Esophagus muscularis mucosa (tissue), 3 donors: ENCODE data around the gene RBL1.

Experiments used
- POLR2A ChIP-seq: fragments of 450-650 bp; IDR thresholded peaks from one replicate; pipeline ENCODE4 v1.6.1; 2017; ENCODE audit warnings: antibody characterized with exemption, moderate library complexity, mild to moderate bottlenecking, low read depth
- POLR2AphosphoS5 ChIP-seq, 2 donors: sonication (generic); formaldehyde crosslinking; IDR thresholded peaks; one replicate each; pipeline ENCODE4 v1.6.1; 2017; ENCODE audit warnings: antibody characterized with exemption in 2 of 2
- TF ChIP-seq, protein P1 (sequence below), 3 experiments: fragments of 200-600 bp in 2 of 3; fragments of 450-650 bp in 1 of 3; sonication (generic) in 2 of 3; IDR thresholded peaks; one replicate each; pipeline ENCODE4 v1.5.1; 2017 to 2019; ENCODE audit warnings: antibody characterized with exemption in 3 of 3, mild to moderate bottlenecking in 2 of 3, moderate library complexity in 1 of 3

DNA sequence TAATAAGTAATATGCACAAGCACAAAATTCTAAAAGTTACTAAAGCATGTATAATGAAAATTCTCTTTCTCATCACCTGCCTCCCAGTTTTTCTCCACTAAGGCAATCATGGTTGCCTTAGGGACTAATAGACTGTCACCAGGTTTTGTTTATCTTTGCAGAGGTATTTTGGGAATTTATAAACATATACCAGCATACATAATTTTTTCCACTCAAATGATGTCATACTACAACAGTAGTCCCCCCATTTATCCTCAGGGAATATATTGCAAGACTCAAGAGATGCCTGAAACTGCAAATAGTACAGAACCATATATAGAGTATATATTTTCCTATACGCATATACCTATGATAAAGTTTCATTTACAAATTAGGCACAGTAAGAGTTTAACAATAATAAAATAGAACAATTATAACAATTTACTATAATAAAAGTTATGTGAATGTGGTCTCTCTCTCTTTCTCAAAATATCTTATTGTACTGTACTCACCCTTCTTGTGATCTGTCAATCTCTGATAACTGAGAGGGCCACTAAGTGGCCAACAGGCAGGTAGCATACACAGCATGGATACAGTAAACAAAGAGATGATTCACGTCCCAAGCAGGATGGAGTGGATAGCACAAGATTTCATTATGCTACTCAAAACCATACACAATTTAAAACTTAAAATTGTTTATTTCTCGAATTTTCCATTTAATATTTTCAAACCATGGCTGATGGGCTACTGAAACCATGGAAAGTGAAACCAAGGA, 19.7 kb downstream of the RBL1 start:
- TF ChIP-seq, protein P1, sequence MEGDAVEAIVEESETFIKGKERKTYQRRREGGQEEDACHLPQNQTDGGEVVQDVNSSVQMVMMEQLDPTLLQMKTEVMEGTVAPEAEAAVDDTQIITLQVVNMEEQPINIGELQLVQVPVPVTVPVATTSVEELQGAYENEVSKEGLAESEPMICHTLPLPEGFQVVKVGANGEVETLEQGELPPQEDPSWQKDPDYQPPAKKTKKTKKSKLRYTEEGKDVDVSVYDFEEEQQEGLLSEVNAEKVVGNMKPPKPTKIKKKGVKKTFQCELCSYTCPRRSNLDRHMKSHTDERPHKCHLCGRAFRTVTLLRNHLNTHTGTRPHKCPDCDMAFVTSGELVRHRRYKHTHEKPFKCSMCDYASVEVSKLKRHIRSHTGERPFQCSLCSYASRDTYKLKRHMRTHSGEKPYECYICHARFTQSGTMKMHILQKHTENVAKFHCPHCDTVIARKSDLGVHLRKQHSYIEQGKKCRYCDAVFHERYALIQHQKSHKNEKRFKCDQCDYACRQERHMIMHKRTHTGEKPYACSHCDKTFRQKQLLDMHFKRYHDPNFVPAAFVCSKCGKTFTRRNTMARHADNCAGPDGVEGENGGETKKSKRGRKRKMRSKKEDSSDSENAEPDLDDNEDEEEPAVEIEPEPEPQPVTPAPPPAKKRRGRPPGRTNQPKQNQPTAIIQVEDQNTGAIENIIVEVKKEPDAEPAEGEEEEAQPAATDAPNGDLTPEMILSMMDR (IDR thresholded peaks at IDR 0.05), result no peak
- TF ChIP-seq POLR2A (no peak), POLR2AphosphoS5 (IDR thresholded peaks at IDR 0.05) (no peak)
